ENCODE results near the gene BDKRB2. TPM values are rescaled to one million over a fixed set of nuclear protein-coding genes. Genes with fewer than 3 reads are reported as not detected.

BDKRB2 gene
- total RNA-seq, 1 experiment from 2014 or later, result 0.05 TPM

- no peak for TF ChIP-seq TCF7L2 (IDR thresholded peaks at IDR 0.05; ENCODE audit: low read depth, low read length)
- TF ChIP-seq REST (IDR thresholded peaks at IDR 0.05; ENCODE audit: insufficient read depth in 1 of 2, low read depth in 2 of 2, low read length in 1 of 2), result no peak
- TF ChIP-seq POLR2AphosphoS5 (IDR thresholded peaks at IDR 0.05; ENCODE audit: low read depth, low read length), result no peak
- TF ChIP-seq SIN3A (IDR thresholded peaks at IDR 0.05; ENCODE audit: borderline replicate concordance, insufficient read depth, low read depth, low read length), result no peak
- Histone ChIP-seq H3K4me1 (ENCODE audit: control insufficient read depth, insufficient read depth, low read length) (no peaks in the 10 kb centered on the region), H3K27me3 (ENCODE audit: control insufficient read depth, insufficient read depth, low read length) (no peaks in the 10 kb centered on the region), H3K9me3 (ENCODE audit: control insufficient read depth, insufficient read depth, low read depth, low read length) (no peaks in the 10 kb centered on the region), H3K36me3 (ENCODE audit: control insufficient read depth, insufficient read depth, low read length) (no peaks in the 10 kb centered on the region), H3K27ac (ENCODE audit: low read length) (no peak overlapping the region), H3K4me3 (ENCODE audit: low read depth in 2 of 2, low read length in 2 of 2) (no peak overlapping the region)
- DNase-seq (ENCODE audit: low read depth, low spot score) (no peak), ATAC-seq (no peak)
- intact Hi-C loops (cut with micrococcal nuclease; ENCODE audit: unreplicated experiment) (no loop called here), in situ Hi-C loops (cut with HindIII; ENCODE audit: low pct_unique_long_range_greater_than_20kb, low sequenced_read_pairs) (no loop called here)
- BruUV-seq (replicated peaks), result no TSS peak
- CTCF ChIA-PET, result no interaction called here
- POLR2A ChIA-PET, result no interaction called here
These were observed 64.7 kb downstream of the BDKRB2 start for GRCh38 chr14:96269359-96269710.

GRCh38 chr14:96270565-96271420 is 66.2 kb downstream of the BDKRB2 start:
- ChIA-PET POLR2A (no interaction called here), CTCF (no interaction called here)
- ATAC-seq (no peak), DNase-seq (ENCODE audit: low read depth, low spot score) (no peak)
- no peaks in the 10 kb centered on the region for H3K9me3 ChIP-seq (ENCODE audit: control insufficient read depth, insufficient read depth, low read depth, low read length)
- no TSS peak for BruUV-seq (replicated peaks)
- in situ Hi-C loops (cut with HindIII; ENCODE audit: low pct_unique_long_range_greater_than_20kb, low sequenced_read_pairs) (no loop called here), intact Hi-C loops (cut with micrococcal nuclease; ENCODE audit: unreplicated experiment) (loop anchor here (10.0 kb wide), 1 partner anchor 276 kb away; no protein-coding TSS in a partner anchor)
- no peak overlapping the region for H3K4me3 ChIP-seq (ENCODE audit: low read depth in 2 of 2, low read length in 2 of 2)
- H3K27ac ChIP-seq (ENCODE audit: low read length), result no peak overlapping the region
- TF ChIP-seq REST (IDR thresholded peaks at IDR 0.05; ENCODE audit: insufficient read depth in 1 of 2, low read depth in 2 of 2, low read length in 1 of 2) (no peak), POLR2AphosphoS5 (IDR thresholded peaks at IDR 0.05; ENCODE audit: low read depth, low read length) (no peak), TCF7L2 (IDR thresholded peaks at IDR 0.05; ENCODE audit: low read depth, low read length) (no peak), CTCF (IDR thresholded peaks at IDR 0.05) (no peak), SIN3A (IDR thresholded peaks at IDR 0.05; ENCODE audit: borderline replicate concordance, insufficient read depth, low read depth, low read length) (no peak)
- no peaks in the 10 kb centered on the region for H3K36me3 ChIP-seq (ENCODE audit: control insufficient read depth, insufficient read depth, low read length)
- H3K27me3 ChIP-seq (ENCODE audit: control insufficient read depth, insufficient read depth, low read length), result no peaks in the 10 kb centered on the region
- no peaks in the 10 kb centered on the region for H3K4me1 ChIP-seq (ENCODE audit: control insufficient read depth, insufficient read depth, low read length)
